Left ventricle myocardium inferior (tissue), 1 donor: Measurements from ENCODE around the gene RASGRP2. TPM values are rescaled to one million over a fixed set of nuclear protein-coding genes. Genes with fewer than 3 reads are reported as not detected.

Source experiments
- DNase-seq: peaks from one replicate; pipeline ENCODE4 v3.0.0-alpha.2; 2020
- H3K27ac ChIP-seq: fragments of 200-600 bp; replicated peaks from 2 replicates; pipeline ENCODE4 v1.8.0; 2021
- H3K27me3 ChIP-seq: fragments of 200-600 bp; 2 replicates; pipeline ENCODE4 v1.8.0; 2021; ENCODE audit warnings: low read depth
- H3K36me3 ChIP-seq: fragments of 200-600 bp; 2 replicates; pipeline ENCODE4 v1.8.0; 2021
- H3K4me1 ChIP-seq: fragments of 200-600 bp; 2 replicates; pipeline ENCODE4 v1.8.0; 2021
- H3K4me3 ChIP-seq: fragments of 200-600 bp; 2 replicates; pipeline ENCODE4 v1.8.0; 2021; ENCODE audit warnings: mild to moderate bottlenecking, moderate library complexity
- H3K9me3 ChIP-seq: fragments of 200-600 bp; replicated peaks from 2 replicates; pipeline ENCODE4 v1.8.0; 2021
- CTCF ChIP-seq: fragments of 200-600 bp; IDR thresholded peaks from 2 replicates; pipeline ENCODE4 v1.8.0; 2021; ENCODE audit warnings: antibody characterized with exemption, mild to moderate bottlenecking, borderline replicate concordance
- intact Hi-C: fragments of 100-400 bp; cut with micrococcal nuclease; formaldehyde crosslinking; loops from one replicate; pipeline ENCODE4 v1.11.0; 2022
- total RNA-seq: library from RNA; stranded (reverse); fragmentation: NEBNext Ultra II Directional; extraction: Animal tissue kit (Norgen Biotek cat#: 25700); gene quantifications from one replicate; pipeline ENCODE4 v1.2.1, GENCODE V29; 2021
- donor health status: DM: no; HTN: yes; CAD: no; lungs with severe emphysema.

Gene RASGRP2
- total RNA-seq, 1 donor from 2014 or later: 21.1 TPM

- TF ChIP-seq CTCF: no peak
- H3K4me1 ChIP-seq: peaks cover 49% of the 10 kb centered on the region
- H3K9me3 ChIP-seq: no peaks in the 10 kb centered on the region
- no peak for DNase-seq
- peak overlapping the region; percentile 77 for H3K4me3 ChIP-seq
- no peaks in the 10 kb centered on the region for H3K27me3 ChIP-seq
- peak overlapping the region; percentile 99 for H3K27ac ChIP-seq
- H3K36me3 ChIP-seq: peaks cover 6% of the 10 kb centered on the region
- intact Hi-C loops: no loop called here
Observed at GRCh38 chr11:64744544-64745188, 724 bp upstream of the RASGRP2 start.

- TF ChIP-seq CTCF: peak; percentile 88
- intact Hi-C loops: no loop called here
Observed at GRCh38 chr11:64742889-64743590, 902 bp downstream of the RASGRP2 start.

DNA sequence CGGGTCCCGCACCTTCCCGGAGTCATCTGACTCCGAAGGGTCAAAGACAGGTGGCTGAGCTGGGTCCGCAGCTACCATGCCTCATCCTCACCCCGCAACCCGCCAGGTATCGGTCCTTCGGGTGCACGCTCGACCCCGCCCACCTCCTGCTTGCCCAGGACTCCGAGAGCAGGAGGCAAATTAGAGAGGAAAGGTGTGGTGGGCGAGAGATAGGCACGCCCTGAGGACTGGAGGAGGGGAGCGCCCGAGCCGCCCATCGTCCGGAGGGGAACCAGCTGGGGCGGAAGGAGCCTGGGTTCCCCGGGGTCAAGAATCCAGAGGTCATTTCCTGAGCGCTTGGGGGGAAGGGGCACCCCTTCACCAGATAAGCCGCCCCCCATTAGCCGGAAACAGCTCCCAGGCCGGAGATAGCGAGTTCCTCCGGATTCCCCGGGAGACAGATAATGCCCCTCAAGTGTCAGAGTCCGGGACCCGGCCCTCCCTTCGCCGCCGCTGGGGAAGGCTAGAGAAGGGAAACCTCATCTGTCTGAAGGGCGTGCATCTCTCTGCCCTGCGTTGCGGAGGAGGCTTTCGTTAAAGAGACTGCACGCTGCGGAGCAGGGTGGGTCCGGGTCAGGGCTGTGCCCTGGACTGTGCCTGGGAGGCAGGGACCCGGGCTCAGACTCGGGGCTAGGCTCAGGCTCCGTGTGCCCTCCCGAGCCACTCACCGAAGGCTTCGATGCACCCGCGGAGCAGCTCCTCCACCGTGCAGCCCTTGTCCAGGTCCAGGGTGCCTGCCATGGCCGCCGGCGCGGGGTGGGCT is 1.7 kb downstream of the RASGRP2 start:
- DNase-seq: no peak
- TF ChIP-seq CTCF: no peak
- H3K4me3 ChIP-seq: peak overlapping the region; percentile 77
- peaks cover 19% of the 10 kb centered on the region for H3K36me3 ChIP-seq
- intact Hi-C loops: no loop called here
- H3K9me3 ChIP-seq: no peaks in the 10 kb centered on the region
- peak overlapping the region; percentile 99 for H3K27ac ChIP-seq
- H3K27me3 ChIP-seq: no peaks in the 10 kb centered on the region
- H3K4me1 ChIP-seq: peaks cover 49% of the 10 kb centered on the region

More at GRCh38 chr11:64742889-64743590, 902 bp downstream of the RASGRP2 start:
- Histone ChIP-seq H3K36me3 (peaks cover 13% of the 10 kb centered on the region), H3K9me3 (no peaks in the 10 kb centered on the region), H3K27me3 (no peaks in the 10 kb centered on the region), H3K27ac (peak overlapping the region; percentile 99), H3K4me1 (peaks cover 49% of the 10 kb centered on the region), H3K4me3 (peak overlapping the region; percentile 77)
- peak; percentile 84 for DNase-seq

- no peak for DNase-seq
- peak overlapping the region; percentile 99 for H3K27ac ChIP-seq
- no peak for TF ChIP-seq CTCF
- intact Hi-C loops: no loop called here
- H3K9me3 ChIP-seq: no peaks in the 10 kb centered on the region
- H3K4me3 ChIP-seq: peak overlapping the region; percentile 77
- no peaks in the 10 kb centered on the region for H3K27me3 ChIP-seq
- H3K4me1 ChIP-seq: peaks cover 48% of the 10 kb centered on the region
- peaks cover 26% of the 10 kb centered on the region for H3K36me3 ChIP-seq
Observed at GRCh38 chr11:64741375-64742086, 2.4 kb downstream of the RASGRP2 start.

GRCh38 chr11:64739871-64740270 is 4.1 kb downstream of the RASGRP2 start:
- Histone ChIP-seq H3K4me3 (no peak overlapping the region), H3K27me3 (no peaks in the 10 kb centered on the region), H3K36me3 (peaks cover 39% of the 10 kb centered on the region), H3K4me1 (peaks cover 32% of the 10 kb centered on the region), H3K9me3 (no peaks in the 10 kb centered on the region), H3K27ac (no peak overlapping the region)
- TF ChIP-seq CTCF: no peak
- no peak for DNase-seq
- intact Hi-C loops: no loop called here
